DMS79 (cell line): Measurements from ENCODE around the gene MTIF3.

Experiments
- DNase-seq: peaks from one replicate; lab custom pipeline; 2025; lab: John Stamatoyannopoulos, UW

Gene MTIF3

GRCh38 chr13:27449936-27450828 lies at the start of gene MTIF3:
Gene MTIF3 (minus strand): TSS chr13:27450564. CDS start chr13:27440448, 10,116 bp downstream.
- peak; percentile 77 for DNase-seq

GRCh38 chr13:27497563-27498230 lies 47.3 kb upstream of the MTIF3 start:
- DNase-seq = no peak

GRCh38 chr13:27496536-27497273 lies 46.3 kb upstream of the MTIF3 start:
- DNase-seq = no peak

GRCh38 chr13:27496006-27496405 lies 45.6 kb upstream of the MTIF3 start:
- no peak for DNase-seq

- no peak for DNase-seq
These were observed 45.2 kb upstream of the MTIF3 start for GRCh38 chr13:27495551-27495950.

GRCh38 chr13:27493981-27494380 lies 43.6 kb upstream of the MTIF3 start:
- no peak for DNase-seq

- DNase-seq = no peak
These were observed 39.1 kb upstream of the MTIF3 start for GRCh38 chr13:27489456-27489855.

GRCh38 chr13:27487776-27488175 lies 37.4 kb upstream of the MTIF3 start:
- no peak for DNase-seq

- DNase-seq = no peak
These were observed 33.1 kb upstream of the MTIF3 start for GRCh38 chr13:27483421-27483820.

- no peak for DNase-seq
These were observed 32.6 kb upstream of the MTIF3 start for GRCh38 chr13:27482983-27483382.

GRCh38 chr13:27481766-27482165 lies 31.4 kb upstream of the MTIF3 start:
- DNase-seq = no peak

GRCh38 chr13:27476943-27477703 lies 26.8 kb upstream of the MTIF3 start:
- DNase-seq = no peak

GRCh38 chr13:27474751-27475268 lies 24.4 kb upstream of the MTIF3 start:
- DNase-seq = no peak

- no peak for DNase-seq
These were observed 22.6 kb upstream of the MTIF3 start for GRCh38 chr13:27472941-27473340.

GRCh38 chr13:27472441-27472840 lies 22.1 kb upstream of the MTIF3 start:
- no peak for DNase-seq

- DNase-seq = no peak
These were observed 19.9 kb upstream of the MTIF3 start for GRCh38 chr13:27470075-27470820.

- DNase-seq = no peak
These were observed 16.1 kb upstream of the MTIF3 start for GRCh38 chr13:27466513-27466912.

- peak; percentile 28 for DNase-seq
These were observed 15.2 kb upstream of the MTIF3 start for GRCh38 chr13:27465611-27466010.

GRCh38 chr13:27463500-27463899 lies 13.1 kb upstream of the MTIF3 start:
- no peak for DNase-seq

- no peak for DNase-seq
These were observed 11.7 kb upstream of the MTIF3 start for GRCh38 chr13:27461940-27462584.
